Anterior cingulate cortex (tissue), 58 donors: Measurements from ENCODE around the gene CDK5.
"Not testable (repeated sequence)": the region's sequence is repeated elsewhere in the genome, so short reads cannot be mapped to it uniquely, and the experiment has no call there.

ENCODE experiments used
- DNase-seq, 58 donors: peaks; one replicate each; lab custom pipeline; 2025; lab: John Stamatoyannopoulos, UW

Gene CDK5

GRCh38 chr7:151020231-151020630, 37.5 kb downstream of the CDK5 start:
- DNase-seq = no peak

- DNase-seq = no peak
Observed at GRCh38 chr7:151019130-151019447, 38.6 kb downstream of the CDK5 start.

GRCh38 chr7:151018421-151019129, 39.1 kb downstream of the CDK5 start:
- DNase-seq = peak in 9 of 58 donors; percentile 15 to 45 (median 24)

GRCh38 chr7:151017953-151018420, 39.7 kb downstream of the CDK5 start:
- peak in 37 of 58 donors; percentile 4 to 74 (median 33) for DNase-seq

GRCh38 chr7:151017370-151017952, 40.2 kb downstream of the CDK5 start:
- DNase-seq = no peak

- no peak for DNase-seq
Observed at GRCh38 chr7:151016942-151017341, 40.8 kb downstream of the CDK5 start.

- DNase-seq = no peak
Observed at GRCh38 chr7:151016505-151016904, 41.2 kb downstream of the CDK5 start.

GRCh38 chr7:151015967-151016366, 41.7 kb downstream of the CDK5 start:
- no peak for DNase-seq

- DNase-seq = no peak
Observed at GRCh38 chr7:151014950-151015349, 42.7 kb downstream of the CDK5 start.

- peak in 57 of 58 donors; percentile 4 to 90 (median 67) for DNase-seq
Observed at GRCh38 chr7:151013733-151014497, 43.8 kb downstream of the CDK5 start.

- DNase-seq = no peak
Observed at GRCh38 chr7:151013356-151013732, 44.4 kb downstream of the CDK5 start.

GRCh38 chr7:151012911-151013347, 44.8 kb downstream of the CDK5 start:
- DNase-seq = no peak

GRCh38 chr7:151012031-151012692, 45.5 kb downstream of the CDK5 start:
- DNase-seq = no peak

- DNase-seq = not testable (repeated sequence)
Observed at GRCh38 chr7:151011616-151012015, 46.1 kb downstream of the CDK5 start.

- no peak for DNase-seq
Observed at GRCh38 chr7:151011097-151011409, 46.6 kb downstream of the CDK5 start.

GRCh38 chr7:151010307-151011096, 47.2 kb downstream of the CDK5 start:
- DNase-seq = no peak

- no peak for DNase-seq
Observed at GRCh38 chr7:151010037-151010306, 47.7 kb downstream of the CDK5 start.

GRCh38 chr7:151009327-151010036, 48.2 kb downstream of the CDK5 start:
- DNase-seq = no peak

GRCh38 chr7:151008511-151009323, 49.0 kb downstream of the CDK5 start:
- peak in 13 of 58 donors; percentile 4 to 42 (median 28) for DNase-seq
